ENCODE data around the gene SYNDIG1.

The SYNDIG1 gene

GRCh38 chr20:24705486-24705885 lies 236.1 kb downstream of the SYNDIG1 start:
- no peak for DNase-seq

GRCh38 chr20:24708411-24709295 lies 239.2 kb downstream of the SYNDIG1 start:
- no peak for DNase-seq
